ENCODE measurements around the gene CHRNB2.

DNA sequence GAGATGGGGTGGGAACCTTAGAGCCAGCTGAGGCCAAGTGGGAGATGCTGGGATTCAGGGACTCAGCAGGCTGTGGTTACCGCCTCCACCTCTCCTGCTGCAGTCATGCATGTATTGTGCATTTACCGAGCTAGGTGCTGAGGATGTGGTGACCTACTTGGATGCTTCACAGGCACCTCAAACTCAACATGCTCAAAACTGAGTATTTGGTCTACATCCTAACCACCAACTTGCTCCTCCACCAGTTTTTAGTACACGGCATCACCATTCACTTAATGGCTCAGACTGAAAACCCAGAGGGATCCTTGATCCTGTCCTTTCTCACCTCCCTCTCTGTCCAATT is 5.6 kb downstream of the CHRNB2 start:
- TF ChIP-seq, protein P1, sequence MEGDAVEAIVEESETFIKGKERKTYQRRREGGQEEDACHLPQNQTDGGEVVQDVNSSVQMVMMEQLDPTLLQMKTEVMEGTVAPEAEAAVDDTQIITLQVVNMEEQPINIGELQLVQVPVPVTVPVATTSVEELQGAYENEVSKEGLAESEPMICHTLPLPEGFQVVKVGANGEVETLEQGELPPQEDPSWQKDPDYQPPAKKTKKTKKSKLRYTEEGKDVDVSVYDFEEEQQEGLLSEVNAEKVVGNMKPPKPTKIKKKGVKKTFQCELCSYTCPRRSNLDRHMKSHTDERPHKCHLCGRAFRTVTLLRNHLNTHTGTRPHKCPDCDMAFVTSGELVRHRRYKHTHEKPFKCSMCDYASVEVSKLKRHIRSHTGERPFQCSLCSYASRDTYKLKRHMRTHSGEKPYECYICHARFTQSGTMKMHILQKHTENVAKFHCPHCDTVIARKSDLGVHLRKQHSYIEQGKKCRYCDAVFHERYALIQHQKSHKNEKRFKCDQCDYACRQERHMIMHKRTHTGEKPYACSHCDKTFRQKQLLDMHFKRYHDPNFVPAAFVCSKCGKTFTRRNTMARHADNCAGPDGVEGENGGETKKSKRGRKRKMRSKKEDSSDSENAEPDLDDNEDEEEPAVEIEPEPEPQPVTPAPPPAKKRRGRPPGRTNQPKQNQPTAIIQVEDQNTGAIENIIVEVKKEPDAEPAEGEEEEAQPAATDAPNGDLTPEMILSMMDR (conservative IDR thresholded peaks at IDR 0.05; ENCODE audit: low read depth, low read length) = no peak
- TF ChIP-seq BHLHE40 (IDR thresholded peaks at IDR 0.05; ENCODE audit: low read depth, low read length) = no peak
- no peak for TF ChIP-seq POLR2A (IDR thresholded peaks at IDR 0.05; ENCODE audit: low read depth, low read length)
- no peak for TF ChIP-seq FOS (IDR thresholded peaks at IDR 0.05; ENCODE audit: low read depth, low read length)
- TF ChIP-seq NFE2L2 (IDR thresholded peaks at IDR 0.05; ENCODE audit: low read depth, low read length) = no peak
